Breast epithelium (tissue), 3 donors: ENCODE measurements around the gene EHMT1.

Source experiments
- POLR2A ChIP-seq: fragments of 450-650 bp; IDR thresholded peaks from one replicate; pipeline ENCODE4 v1.6.1; 2016; ENCODE audit warnings: antibody characterized with exemption, mild to moderate bottlenecking, moderate library complexity
- POLR2AphosphoS5 ChIP-seq, 3 donors: sonication (generic); formaldehyde crosslinking; IDR thresholded peaks; one replicate each; pipeline ENCODE4 v1.6.1; 2017; ENCODE audit warnings: antibody characterized with exemption in 3 of 3
- TF ChIP-seq, protein P1 (sequence below), 3 donors: fragments of 450-650 bp; IDR thresholded peaks; one replicate each; pipeline ENCODE4 v1.5.1; 2016 to 2017; ENCODE audit warnings: antibody characterized with exemption in 3 of 3, mild to moderate bottlenecking in 3 of 3, moderate library complexity in 3 of 3

DNA sequence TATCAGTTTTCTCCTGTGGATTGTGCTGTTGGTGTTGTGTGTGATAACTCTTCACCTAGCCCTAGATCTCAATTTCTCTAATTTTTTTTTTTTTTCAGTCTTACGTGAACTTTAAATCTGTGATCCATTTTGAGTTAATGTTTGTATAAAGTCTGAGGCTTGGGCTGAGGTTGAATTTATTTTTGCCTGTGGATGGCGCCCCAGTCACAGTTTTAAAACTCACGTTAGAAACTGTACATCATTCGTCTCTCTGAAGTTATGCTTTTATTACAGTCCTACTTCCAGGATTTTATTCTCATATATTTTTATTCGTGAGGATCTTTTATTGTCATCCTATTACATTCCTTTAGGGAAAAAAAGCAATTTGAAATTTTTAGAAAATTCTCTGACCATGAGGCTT is 103.1 kb downstream of the EHMT1 start:
- TF ChIP-seq, protein P1, sequence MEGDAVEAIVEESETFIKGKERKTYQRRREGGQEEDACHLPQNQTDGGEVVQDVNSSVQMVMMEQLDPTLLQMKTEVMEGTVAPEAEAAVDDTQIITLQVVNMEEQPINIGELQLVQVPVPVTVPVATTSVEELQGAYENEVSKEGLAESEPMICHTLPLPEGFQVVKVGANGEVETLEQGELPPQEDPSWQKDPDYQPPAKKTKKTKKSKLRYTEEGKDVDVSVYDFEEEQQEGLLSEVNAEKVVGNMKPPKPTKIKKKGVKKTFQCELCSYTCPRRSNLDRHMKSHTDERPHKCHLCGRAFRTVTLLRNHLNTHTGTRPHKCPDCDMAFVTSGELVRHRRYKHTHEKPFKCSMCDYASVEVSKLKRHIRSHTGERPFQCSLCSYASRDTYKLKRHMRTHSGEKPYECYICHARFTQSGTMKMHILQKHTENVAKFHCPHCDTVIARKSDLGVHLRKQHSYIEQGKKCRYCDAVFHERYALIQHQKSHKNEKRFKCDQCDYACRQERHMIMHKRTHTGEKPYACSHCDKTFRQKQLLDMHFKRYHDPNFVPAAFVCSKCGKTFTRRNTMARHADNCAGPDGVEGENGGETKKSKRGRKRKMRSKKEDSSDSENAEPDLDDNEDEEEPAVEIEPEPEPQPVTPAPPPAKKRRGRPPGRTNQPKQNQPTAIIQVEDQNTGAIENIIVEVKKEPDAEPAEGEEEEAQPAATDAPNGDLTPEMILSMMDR (IDR thresholded peaks at IDR 0.05), result no peak
- TF ChIP-seq POLR2AphosphoS5 (IDR thresholded peaks at IDR 0.05) (no peak), POLR2A (no peak)
